Thyroid gland (tissue), 4 donors: ENCODE measurements around the gene RAP1A. TPM values are rescaled to one million over a fixed set of nuclear protein-coding genes. Genes with fewer than 3 reads are reported as not detected.

Experiments
- DNase-seq, 2 donors: peaks; one replicate each; pipeline ENCODE4 v3.0.0-alpha.2; 2019
- H3K27ac ChIP-seq, 3 donors: fragments of 200-600 bp; sonication (generic); 1 replicate in 2 of 3; 2 replicates in 1 of 3; pipeline ENCODE4 v1.5.1; 2016 to 2019; ENCODE audit warnings: mild to moderate bottlenecking in 1 of 3, moderate library complexity in 1 of 3
- H3K27me3 ChIP-seq: fragments of 200-600 bp; sonication (generic); one replicate; pipeline ENCODE4 v1.5.1; 2019
- H3K36me3 ChIP-seq, 2 donors: fragments of 200-600 bp; sonication (generic); one replicate each; pipeline ENCODE4 v1.5.1; 2016 to 2019
- H3K4me1 ChIP-seq, 2 donors: fragments of 200-600 bp; sonication (generic); one replicate each; pipeline ENCODE4 v1.5.1; 2017 to 2019
- H3K4me3 ChIP-seq, 3 donors: fragments of 200-600 bp; sonication (generic); replicated peaks in 1 of 3; 1 replicate in 2 of 3; 2 replicates in 1 of 3; pipeline ENCODE4 v1.5.1; 2016; ENCODE audit warnings: mild to moderate bottlenecking in 1 of 3
- H3K9me3 ChIP-seq: fragments of 200-600 bp; sonication (generic); one replicate; pipeline ENCODE4 v1.5.1; 2017
- POLR2A ChIP-seq, 2 donors: fragments of 450-650 bp; IDR thresholded peaks; one replicate each; pipeline ENCODE4 v1.6.1; 2017; ENCODE audit warnings: antibody characterized with exemption in 2 of 2, mild to moderate bottlenecking in 2 of 2, moderate library complexity in 1 of 2
- WGBS, 2 donors: methylation state at CpG; one replicate each; pipeline ENCODE4 v1.1.5; 2017; 5-methylcytosine and 5-hydroxymethylcytosine counted together
- intact Hi-C: fragments of 100-400 bp; cut with DNase I; formaldehyde crosslinking; loops from one replicate; pipeline ENCODE4 v1.15.1; 2023
- total RNA-seq, 4 donors: library from RNA; depleted of rRNA; stranded (reverse); fragments of >200 nt; gene quantifications; one replicate each; pipeline ENCODE4 v1.2.3, GENCODE V29; 2016
- TF ChIP-seq, protein P1 (sequence below), 6 experiments: fragments of 200-600 bp in 3 of 6; fragments of 450-650 bp in 3 of 6; sonication (generic) in 3 of 6; IDR thresholded peaks; one replicate each; pipeline ENCODE4 v1.5.1; 2016 to 2019; ENCODE audit warnings: antibody characterized with exemption in 6 of 6, mild to moderate bottlenecking in 2 of 6, inconsistent platforms in 1 of 6, moderate library complexity in 1 of 6

Gene RAP1A
- total RNA-seq, 4 donors from 2014 or later: 54.2 to 91.7 (median 71.9) TPM

DNA sequence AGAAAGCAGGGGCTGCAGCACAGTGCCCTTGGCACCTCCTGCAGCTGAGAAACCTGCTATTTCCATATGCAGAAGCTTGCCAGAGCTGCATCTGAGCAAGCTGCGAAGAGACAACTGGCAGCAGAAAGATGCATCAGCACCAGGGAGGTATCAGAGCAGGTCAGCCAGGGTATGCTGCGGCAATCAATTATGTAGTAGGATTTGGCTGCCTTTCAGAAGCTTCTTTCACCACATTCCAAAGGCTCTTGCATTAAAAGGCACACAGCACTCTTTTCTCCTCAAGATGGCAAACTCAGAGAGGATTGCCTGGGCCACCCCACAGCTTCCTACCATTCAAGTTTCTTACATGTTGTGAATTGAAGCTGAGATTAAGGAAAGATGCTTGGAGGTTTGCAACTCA lies 47.6 kb upstream of the RAP1A start:
- peaks cover 14 to 22% of the 10 kb centered on the region in 2 donors for H3K4me1 ChIP-seq
- H3K4me3 ChIP-seq: no peak overlapping the region
- H3K9me3 ChIP-seq: no peaks in the 10 kb centered on the region
- WGBS, 2 donors: 28 to 56% methylated on average over 2 of the region's 2 CpGs
- TF ChIP-seq, protein P1, sequence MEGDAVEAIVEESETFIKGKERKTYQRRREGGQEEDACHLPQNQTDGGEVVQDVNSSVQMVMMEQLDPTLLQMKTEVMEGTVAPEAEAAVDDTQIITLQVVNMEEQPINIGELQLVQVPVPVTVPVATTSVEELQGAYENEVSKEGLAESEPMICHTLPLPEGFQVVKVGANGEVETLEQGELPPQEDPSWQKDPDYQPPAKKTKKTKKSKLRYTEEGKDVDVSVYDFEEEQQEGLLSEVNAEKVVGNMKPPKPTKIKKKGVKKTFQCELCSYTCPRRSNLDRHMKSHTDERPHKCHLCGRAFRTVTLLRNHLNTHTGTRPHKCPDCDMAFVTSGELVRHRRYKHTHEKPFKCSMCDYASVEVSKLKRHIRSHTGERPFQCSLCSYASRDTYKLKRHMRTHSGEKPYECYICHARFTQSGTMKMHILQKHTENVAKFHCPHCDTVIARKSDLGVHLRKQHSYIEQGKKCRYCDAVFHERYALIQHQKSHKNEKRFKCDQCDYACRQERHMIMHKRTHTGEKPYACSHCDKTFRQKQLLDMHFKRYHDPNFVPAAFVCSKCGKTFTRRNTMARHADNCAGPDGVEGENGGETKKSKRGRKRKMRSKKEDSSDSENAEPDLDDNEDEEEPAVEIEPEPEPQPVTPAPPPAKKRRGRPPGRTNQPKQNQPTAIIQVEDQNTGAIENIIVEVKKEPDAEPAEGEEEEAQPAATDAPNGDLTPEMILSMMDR (IDR thresholded peaks at IDR 0.05): no peak
- TF ChIP-seq POLR2A (IDR thresholded peaks at IDR 0.05): no peak
- no peaks in the 10 kb centered on the region for H3K36me3 ChIP-seq
- no peaks in the 10 kb centered on the region for H3K27me3 ChIP-seq
- no peak overlapping the region for H3K27ac ChIP-seq
- peak in 1 of 2 donors; percentile 15 for DNase-seq
- intact Hi-C loops: no loop called here

DNA sequence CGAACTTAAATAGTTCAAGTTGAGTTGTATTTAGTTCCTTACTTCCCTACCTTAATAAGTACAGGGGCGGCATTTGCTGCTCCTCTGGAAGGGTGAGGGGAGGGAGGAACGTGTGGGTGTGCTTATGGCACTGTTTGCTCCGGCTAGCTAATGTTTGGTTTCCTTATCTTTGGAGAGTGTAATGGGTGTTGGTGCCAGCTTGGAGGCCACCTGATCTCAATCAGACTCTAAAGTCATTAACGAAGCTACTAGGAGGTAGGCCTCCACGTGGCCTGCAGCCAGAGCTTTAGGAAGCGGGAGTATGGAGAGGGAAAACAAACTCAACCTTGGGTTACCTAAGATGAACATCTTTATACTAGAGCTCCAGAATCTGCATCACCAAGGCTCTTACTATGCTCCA lies 43.0 kb upstream of the RAP1A start:
- TF ChIP-seq, protein P1 (IDR thresholded peaks at IDR 0.05): no peak
- TF ChIP-seq POLR2A (IDR thresholded peaks at IDR 0.05): no peak
- Histone ChIP-seq H3K27ac (no peak overlapping the region), H3K36me3 (no peaks in the 10 kb centered on the region), H3K4me3 (no peak overlapping the region), H3K9me3 (no peaks in the 10 kb centered on the region), H3K27me3 (no peaks in the 10 kb centered on the region), H3K4me1 (peaks cover 7 to 18% of the 10 kb centered on the region in 2 donors)
- WGBS, 2 donors: 65 to 79% methylated on average over 7 of the region's 7 CpGs
- intact Hi-C loops: no loop called here
- no peak for DNase-seq

DNA sequence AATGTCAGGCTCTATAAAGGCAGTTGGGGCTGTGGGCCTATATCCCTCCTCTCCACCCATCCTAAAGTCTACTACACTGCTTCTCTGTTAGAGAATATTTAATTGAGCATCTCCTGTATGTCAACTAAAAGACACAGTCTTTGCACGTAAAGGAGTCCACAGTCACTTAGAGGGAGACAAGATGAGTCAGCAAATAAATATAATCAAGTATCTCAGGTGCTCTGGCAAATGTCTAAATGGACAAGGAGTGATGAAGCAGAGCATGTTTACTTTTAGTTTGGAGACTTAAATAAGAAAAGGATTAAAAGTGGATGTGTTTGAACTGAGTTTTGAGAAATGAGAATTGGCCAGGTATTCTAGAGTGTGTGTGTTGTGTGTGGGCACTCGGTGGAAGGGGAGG lies 41.8 kb upstream of the RAP1A start:
- no peak for TF ChIP-seq POLR2A (IDR thresholded peaks at IDR 0.05)
- TF ChIP-seq, protein P1 (IDR thresholded peaks at IDR 0.05): no peak
- H3K27me3 ChIP-seq: no peaks in the 10 kb centered on the region
- DNase-seq: no peak
- no peaks in the 10 kb centered on the region for H3K36me3 ChIP-seq
- intact Hi-C loops: no loop called here
- WGBS, 2 donors: 63 to 79% methylated on average over 2 of the region's 2 CpGs
- H3K4me3 ChIP-seq: no peak overlapping the region
- no peaks in the 10 kb centered on the region for H3K9me3 ChIP-seq
- H3K27ac ChIP-seq: no peak overlapping the region
- peaks cover 5 to 15% of the 10 kb centered on the region in 2 donors for H3K4me1 ChIP-seq

DNA sequence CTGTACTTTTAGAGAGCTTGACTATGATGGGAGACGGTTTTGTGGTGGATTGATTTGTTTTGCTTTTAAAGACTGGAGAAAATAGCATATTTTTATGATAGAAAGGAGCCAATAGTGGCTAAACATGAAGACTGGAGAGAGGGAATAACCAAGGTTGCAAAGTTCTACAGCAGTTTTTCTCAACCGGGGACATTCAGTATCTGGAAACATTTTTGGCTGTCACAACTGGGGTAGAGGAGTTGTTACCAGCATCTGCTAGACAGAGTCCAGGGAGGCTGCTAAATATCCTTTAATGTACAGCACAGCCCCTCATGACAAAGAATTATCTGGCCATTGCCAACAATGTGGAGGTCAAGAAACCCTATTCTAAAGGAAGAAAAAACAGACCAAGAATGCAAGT lies 38.4 kb upstream of the RAP1A start:
- no peaks in the 10 kb centered on the region for H3K36me3 ChIP-seq
- intact Hi-C loops: no loop called here
- H3K27ac ChIP-seq: no peak overlapping the region
- DNase-seq: no peak
- no peaks in the 10 kb centered on the region for H3K9me3 ChIP-seq
- TF ChIP-seq, protein P1 (IDR thresholded peaks at IDR 0.05): no peak
- no peak for TF ChIP-seq POLR2A (IDR thresholded peaks at IDR 0.05)
- H3K4me1 ChIP-seq: peaks cover 6 to 19% of the 10 kb centered on the region in 2 donors
- H3K4me3 ChIP-seq: no peak overlapping the region
- H3K27me3 ChIP-seq: no peaks in the 10 kb centered on the region
- 79 to 87% methylated on average over 2 of the region's 2 CpGs for WGBS, 2 donors

DNA sequence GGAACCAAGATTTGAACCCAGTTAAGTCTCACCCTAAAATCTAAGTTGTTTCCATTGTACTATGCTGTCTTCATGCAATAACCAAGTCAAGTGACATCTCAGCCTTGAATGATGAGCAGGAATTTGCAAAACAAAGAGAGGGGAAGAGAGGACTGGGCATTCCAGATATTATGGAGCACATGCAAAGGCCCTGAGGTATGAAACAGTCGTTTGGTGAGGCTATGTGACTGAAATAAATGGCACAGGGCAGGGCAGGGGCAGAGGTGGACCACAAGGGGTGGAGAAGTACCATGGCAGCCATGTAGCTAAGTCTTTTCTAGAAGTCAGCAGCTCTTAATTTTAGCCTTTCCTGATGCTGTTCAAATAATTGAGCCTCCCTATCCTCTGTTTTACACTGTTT lies 37.6 kb upstream of the RAP1A start:
- intact Hi-C loops: no loop called here
- DNase-seq: no peak
- Histone ChIP-seq H3K27ac (peak overlapping the region in 2 of 3 donors; percentile 61 to 70), H3K27me3 (no peaks in the 10 kb centered on the region), H3K9me3 (no peaks in the 10 kb centered on the region), H3K4me1 (peaks cover 6 to 19% of the 10 kb centered on the region in 2 donors), H3K36me3 (no peaks in the 10 kb centered on the region), H3K4me3 (no peak overlapping the region)
- TF ChIP-seq POLR2A (IDR thresholded peaks at IDR 0.05): no peak
- TF ChIP-seq, protein P1 (IDR thresholded peaks at IDR 0.05): no peak
- 83 to 89% methylated on average over 1 of the region's 1 CpG for WGBS, 2 donors
